HepG2 (cell line): ENCODE measurements around the gene MYH16. TPM values are rescaled to one million over a fixed set of nuclear protein-coding genes. Genes with fewer than 3 reads are reported as not detected.

Source experiments
- ADNP ChIP-seq: sonication (generic); formaldehyde crosslinking; IDR thresholded peaks from 2 replicates; pipeline ENCODE4 v1.4.0; 2020; ENCODE audit warnings: missing genetic modification reagents
- ARNTL ChIP-seq: sonication (generic); formaldehyde crosslinking; IDR thresholded peaks from 2 replicates; pipeline ENCODE4 v1.4.0; 2020; ENCODE audit warnings: mild to moderate bottlenecking, missing genetic modification reagents
- ATF2 ChIP-seq: sonication (generic); formaldehyde crosslinking; IDR thresholded peaks from 2 replicates; pipeline ENCODE4 v1.4.0; 2020; ENCODE audit warnings: missing genetic modification reagents
- BORCS8-MEF2B ChIP-seq: sonication (generic); formaldehyde crosslinking; IDR thresholded peaks from 2 replicates; pipeline ENCODE4 v1.8.0; 2022; ENCODE audit warnings: mild to moderate bottlenecking, missing genetic modification reagents
- GABPA ChIP-seq, 2 experiments: IDR thresholded peaks; 2 replicates each; pipeline ENCODE4 v1.6.1; 2011 to 2016; ENCODE audit warnings: low read depth in 2 of 2, low read length in 1 of 2, missing biosample characterization in 1 of 2, missing genetic modification characterization in 1 of 2
- GFI1 ChIP-seq: sonication (generic); formaldehyde crosslinking; IDR thresholded peaks from 2 replicates; pipeline ENCODE4 v1.5.0; 2020; ENCODE audit warnings: missing genetic modification reagents, mild to moderate bottlenecking, borderline replicate concordance
- GLI4 ChIP-seq: sonication (generic); formaldehyde crosslinking; IDR thresholded peaks from 2 replicates; pipeline ENCODE4 v1.5.1; 2020; ENCODE audit warnings: missing genetic modification reagents, mild to moderate bottlenecking, moderate library complexity, borderline replicate concordance
- IRX3 ChIP-seq: sonication (generic); formaldehyde crosslinking; IDR thresholded peaks from 2 replicates; pipeline ENCODE4 v1.8.1; 2023; ENCODE audit warnings: mild to moderate bottlenecking, low read depth, missing genetic modification reagents, borderline replicate concordance
- JUN ChIP-seq: sonication (generic); formaldehyde crosslinking; IDR thresholded peaks from 2 replicates; pipeline ENCODE4 v1.4.0; 2020; ENCODE audit warnings: mild to moderate bottlenecking, missing genetic modification reagents
- KDM1A ChIP-seq: IDR thresholded peaks from 2 replicates; pipeline ENCODE4 v1.6.1; 2016; ENCODE audit warnings: missing compliant biosample characterization
- MXD3 ChIP-seq: IDR thresholded peaks from 2 replicates; pipeline ENCODE4 v1.6.1; 2016; ENCODE audit warnings: mild to moderate bottlenecking, missing biosample characterization, missing genetic modification reagents
- SMC3 ChIP-seq: IDR thresholded peaks from 2 replicates; pipeline ENCODE4 v1.6.1; 2011; ENCODE audit warnings: low read length, improper control_type of control experiment
- SP5 ChIP-seq: IDR thresholded peaks from 2 replicates; pipeline ENCODE4 v1.6.1; 2016; ENCODE audit warnings: low read depth, borderline replicate concordance
- SUZ12 ChIP-seq: fragments of 150-350 bp; IDR thresholded peaks from 2 replicates; pipeline ENCODE4 v1.6.1; 2014; ENCODE audit warnings: low read depth, low read length
- TAF15 ChIP-seq: fragments of 200-400 bp; formaldehyde crosslinking; IDR thresholded peaks from one replicate; pipeline ENCODE4 v1.6.1; 2018; ENCODE audit warnings: mild to moderate bottlenecking, low read depth, low read length; ENCODE audit not compliant: poor library complexity, severe bottlenecking
- ZFP91 ChIP-seq: sonication (generic); formaldehyde crosslinking; IDR thresholded peaks from 2 replicates; pipeline ENCODE4 v1.9.0; 2022; ENCODE audit warnings: missing genetic modification reagents, mild to moderate bottlenecking, borderline replicate concordance
- ZNF138 ChIP-seq: sonication (generic); formaldehyde crosslinking; IDR thresholded peaks from 2 replicates; pipeline ENCODE4 v1.5.0; 2020; ENCODE audit warnings: mild to moderate bottlenecking, low read depth, missing genetic modification reagents
- ZNF275 ChIP-seq: sonication (generic); formaldehyde crosslinking; IDR thresholded peaks from 2 replicates; pipeline ENCODE4 v1.8.0; 2022; ENCODE audit warnings: missing genetic modification reagents, mild to moderate bottlenecking, inconsistent platforms, borderline replicate concordance
- ZNF282 ChIP-seq: fragments of 450-650 bp; IDR thresholded peaks from 2 replicates; pipeline ENCODE4 v1.6.1; 2018; ENCODE audit not compliant: partially characterized antibody
- ZNF768 ChIP-seq: sonication (generic); formaldehyde crosslinking; IDR thresholded peaks from 2 replicates; pipeline ENCODE4 v1.4.0; 2020; ENCODE audit warnings: missing genetic modification reagents
- ZNF773 ChIP-seq: sonication (generic); formaldehyde crosslinking; IDR thresholded peaks from 2 replicates; pipeline ENCODE4 v1.4.0; 2020; ENCODE audit warnings: missing genetic modification reagents, borderline replicate concordance
- ZSCAN22 ChIP-seq: sonication (generic); formaldehyde crosslinking; IDR thresholded peaks from 2 replicates; pipeline ENCODE4 v1.4.0; 2020; ENCODE audit warnings: mild to moderate bottlenecking, missing genetic modification reagents
- polyA plus RNA-seq, 8 experiments: library from polyadenylated mRNA; depleted of rRNA in 3 of 8; stranded (reverse) in 7 of 8; unstranded in 1 of 8; fragments of >200 nt; fragmentation: Illumina TruSeq in 4 of 8; extraction: Trizol in 4 of 8; gene quantifications; 2 replicates each; pipeline versions ENCODE4 v1.2.1 to v1.2.3, GENCODE V29; 2011 to 2016; ENCODE audit warnings: low read depth in 4 of 8, missing spikeins in 1 of 8, mixed read lengths in 1 of 8; ENCODE audit not compliant: insufficient read depth in 1 of 8
- total RNA-seq, 5 experiments: library from RNA; depleted of rRNA; stranded (reverse); fragments of >200 nt; fragmentation: Illumina TruSeq; extraction: Trizol; gene quantifications; 2 replicates each; pipeline ENCODE4 v1.2.3, GENCODE V29; 2016; ENCODE audit warnings: low read depth in 1 of 5

The MYH16 gene
- total and polyA plus RNA-seq, 2 of the 13 experiments (the other 11 are each of a cell fraction or from before 2014, with no cell fraction given): 0.05 to 0.15 TPM

- no peak for TF ChIP-seq JUN (CRISPR knock-in tag)
- no peak for TF ChIP-seq ZNF282
- peak; percentile 46; the same call in 1 of the 2 replicates for TF ChIP-seq IRX3 (CRISPR knock-in tag)
- no peak for TF ChIP-seq SMC3
- TF ChIP-seq ARNTL (CRISPR knock-in tag): no peak
- peak; percentile 96 for TF ChIP-seq ZFP91
- no peak for TF ChIP-seq ZSCAN22
- TF ChIP-seq SP5 (CRISPR knock-in tag): peak; percentile 39; the same call in 1 of the 2 replicates
- TF ChIP-seq MXD3: peak; percentile 85
- TF ChIP-seq BORCS8-MEF2B (CRISPR knock-in tag): no peak
- TF ChIP-seq GFI1 (CRISPR knock-in tag): peak; percentile 78; the same call in 1 of the 2 replicates
- TF ChIP-seq ZNF768 (CRISPR knock-in tag): peak; percentile 63; the same call in 1 of the 2 replicates
- peak; percentile 70; the same call in 1 of the 2 replicates for TF ChIP-seq ATF2 (CRISPR knock-in tag)
- no peak for TF ChIP-seq ZNF275 (CRISPR knock-in tag)
- peak; percentile 82; the same call in 1 of the 2 replicates for TF ChIP-seq GLI4 (CRISPR knock-in tag)
- TF ChIP-seq SUZ12: no peak
- no peak for TF ChIP-seq ZNF138 (CRISPR knock-in tag)
- no peak for TF ChIP-seq ZNF773 (CRISPR knock-in tag)
- TF ChIP-seq GABPA (IDR thresholded peaks at IDR 0.05; ENCODE audit: low read depth, low read length): peak; percentile 74
- TF ChIP-seq GABPA (CRISPR knock-in tag; IDR thresholded peaks at IDR 0.05; ENCODE audit: low read depth): peak; percentile 83
- TF ChIP-seq ADNP: no peak
- no peak for TF ChIP-seq TAF15
- no peak for TF ChIP-seq KDM1A (CRISPR knock-in tag)
These were observed 53.2 kb downstream of the MYH16 start, which contains the start of gene ARPC1A (continued) for GRCh38 chr7:99325592-99326407.
